IPS-18a (cell line): ENCODE results near the gene ATXN1.
"Not testable (repeated sequence)": the region's sequence is repeated elsewhere in the genome, so short reads cannot be mapped to it uniquely, and the experiment has no call there.

Source experiments
- H3K27ac ChIP-seq: one replicate; pipeline ENCODE4 v1.5.1; 2013; ENCODE audit warnings: low read length
- H3K27me3 ChIP-seq: one replicate; pipeline ENCODE4 v1.6.1; 2013; ENCODE audit warnings: mild to moderate bottlenecking, low read length; ENCODE audit not compliant: control insufficient read depth, insufficient read depth
- H3K36me3 ChIP-seq: one replicate; pipeline ENCODE4 v1.6.1; 2013; ENCODE audit warnings: low read depth, low read length; ENCODE audit not compliant: control insufficient read depth
- H3K4me1 ChIP-seq: one replicate; pipeline ENCODE4 v1.6.1; 2013; ENCODE audit warnings: low read depth, low read length; ENCODE audit not compliant: control insufficient read depth
- H3K4me3 ChIP-seq: one replicate; pipeline ENCODE4 v1.5.1; 2013; ENCODE audit warnings: low read length
- H3K9ac ChIP-seq: one replicate; pipeline ENCODE4 v1.6.1; 2013; ENCODE audit warnings: mild to moderate bottlenecking, low read length, moderate library complexity
- H3K9me3 ChIP-seq: one replicate; pipeline ENCODE4 v1.6.1; 2013; ENCODE audit warnings: low read depth, low read length; ENCODE audit not compliant: control insufficient read depth

The ATXN1 gene

GRCh38 chr6:16712255-16712930, 48.9 kb downstream of the ATXN1 start:
- no peaks in the 10 kb centered on the region for H3K9me3 ChIP-seq
- no peak overlapping the region for H3K9ac ChIP-seq
- no peaks in the 10 kb centered on the region for H3K27me3 ChIP-seq
- H3K36me3 ChIP-seq: no peaks in the 10 kb centered on the region
- H3K4me1 ChIP-seq: no peaks in the 10 kb centered on the region
- H3K27ac ChIP-seq: no peak overlapping the region
- no peak overlapping the region for H3K4me3 ChIP-seq

GRCh38 chr6:16711546-16712254, 49.6 kb downstream of the ATXN1 start:
- no peaks in the 10 kb centered on the region for H3K4me1 ChIP-seq
- H3K27ac ChIP-seq: no peak overlapping the region
- H3K9ac ChIP-seq: no peak overlapping the region
- no peak overlapping the region for H3K4me3 ChIP-seq
- no peaks in the 10 kb centered on the region for H3K27me3 ChIP-seq
- no peaks in the 10 kb centered on the region for H3K36me3 ChIP-seq
- no peaks in the 10 kb centered on the region for H3K9me3 ChIP-seq

DNA sequence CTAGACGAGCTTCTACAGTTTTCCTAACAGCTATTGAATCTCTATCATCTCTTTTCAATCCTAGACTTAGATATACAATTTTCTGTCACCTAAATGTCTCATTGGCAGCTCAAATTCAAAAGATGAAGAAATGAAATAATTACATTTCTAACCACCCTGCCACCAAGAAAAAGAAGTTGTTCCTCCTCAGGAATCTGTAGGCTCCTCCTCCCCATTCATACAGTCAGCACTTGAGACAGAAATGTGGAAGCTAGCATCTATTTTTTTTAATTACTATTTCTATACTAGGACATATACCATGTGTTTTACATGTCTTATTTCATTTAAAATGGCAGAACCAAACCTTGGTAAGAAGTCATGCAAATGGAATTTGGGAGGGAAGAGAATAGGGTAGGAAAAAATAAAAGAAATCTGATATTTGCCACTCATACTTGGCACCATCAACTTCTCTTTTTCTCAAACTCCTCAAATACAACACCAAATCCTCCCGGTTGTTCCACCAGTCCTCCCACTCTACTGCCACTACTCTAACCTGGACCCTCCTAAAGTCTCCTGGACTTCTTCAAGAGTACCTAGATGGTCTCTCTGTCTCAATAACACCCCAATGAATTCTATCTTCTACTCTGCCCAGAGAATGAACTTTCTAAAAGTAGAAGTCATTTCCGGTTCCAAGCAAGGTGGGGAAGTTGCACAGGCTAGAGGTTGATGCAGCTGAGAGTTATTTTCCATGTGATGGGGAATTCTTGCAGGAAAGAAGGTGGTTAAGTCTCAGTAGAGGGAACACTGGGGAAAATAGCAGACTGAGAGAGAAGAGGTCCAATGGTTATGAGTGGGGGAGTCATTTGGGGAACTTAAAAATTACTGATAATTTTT, 54.1 kb downstream of the ATXN1 start:
- Histone ChIP-seq H3K27ac (no peak overlapping the region), H3K4me1 (no peaks in the 10 kb centered on the region)

DNA sequence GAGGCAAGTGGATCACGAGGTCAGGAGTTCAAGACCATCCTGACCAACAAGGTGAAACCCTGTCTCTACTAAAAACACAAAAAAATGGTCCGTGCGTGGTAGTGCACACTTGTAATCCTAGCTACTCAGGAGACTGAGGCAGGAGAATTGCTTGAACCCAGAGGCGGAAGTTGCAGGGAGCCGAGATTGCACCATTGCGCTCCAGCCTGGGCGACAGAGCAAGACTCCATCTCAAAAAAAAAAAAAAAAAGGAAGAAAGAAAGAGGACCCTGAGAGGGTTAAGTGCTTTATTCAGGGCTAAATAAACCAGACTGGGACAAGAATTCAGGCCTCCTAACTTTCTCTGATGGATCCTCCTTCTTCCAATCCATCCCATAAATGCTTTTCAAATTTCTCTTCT, 54.8 kb downstream of the ATXN1 start:
- H3K9ac ChIP-seq, H3K4me3 ChIP-seq, H3K27me3 ChIP-seq, H3K27ac ChIP-seq, H3K9me3 ChIP-seq, H3K4me1 ChIP-seq, H3K36me3 ChIP-seq: not testable (repeated sequence)

More for the DNA sequence above, 54.1 kb downstream of the ATXN1 start:
- no peaks in the 10 kb centered on the region for H3K9me3 ChIP-seq
- H3K9ac ChIP-seq: no peak overlapping the region
- no peaks in the 10 kb centered on the region for H3K36me3 ChIP-seq
- H3K4me3 ChIP-seq: no peak overlapping the region
- H3K27me3 ChIP-seq: no peaks in the 10 kb centered on the region

DNA sequence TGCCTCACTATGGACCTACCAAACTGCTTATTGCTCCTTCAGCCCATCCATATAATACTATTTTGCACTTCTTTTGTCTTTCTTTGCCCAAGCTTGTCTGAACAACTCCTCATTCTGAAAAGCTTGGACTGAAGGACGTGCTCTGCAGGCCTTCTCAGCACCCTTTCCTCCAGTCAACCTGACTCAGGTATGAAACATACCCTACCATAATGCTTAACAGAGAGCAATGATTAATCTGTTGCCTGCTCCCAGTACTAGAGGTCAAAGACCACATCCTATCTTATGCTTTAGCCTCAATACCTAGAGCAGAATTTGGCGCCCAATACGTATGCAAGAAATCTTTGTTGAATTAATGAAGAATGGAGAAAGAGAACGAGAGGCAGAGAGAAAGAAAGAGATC, 55.2 kb downstream of the ATXN1 start:
- no peak overlapping the region for H3K9ac ChIP-seq
- no peaks in the 10 kb centered on the region for H3K9me3 ChIP-seq
- no peaks in the 10 kb centered on the region for H3K4me1 ChIP-seq
- H3K4me3 ChIP-seq: no peak overlapping the region
- H3K27ac ChIP-seq: no peak overlapping the region
- no peaks in the 10 kb centered on the region for H3K36me3 ChIP-seq
- no peaks in the 10 kb centered on the region for H3K27me3 ChIP-seq

- no peaks in the 10 kb centered on the region for H3K9me3 ChIP-seq
- no peak overlapping the region for H3K4me3 ChIP-seq
- no peaks in the 10 kb centered on the region for H3K36me3 ChIP-seq
- no peaks in the 10 kb centered on the region for H3K27me3 ChIP-seq
- no peaks in the 10 kb centered on the region for H3K4me1 ChIP-seq
- H3K9ac ChIP-seq: no peak overlapping the region
- no peak overlapping the region for H3K27ac ChIP-seq
Observed at GRCh38 chr6:16705081-16705993, 55.9 kb downstream of the ATXN1 start.

GRCh38 chr6:16704401-16705045, 56.7 kb downstream of the ATXN1 start:
- no peak overlapping the region for H3K4me3 ChIP-seq

DNA sequence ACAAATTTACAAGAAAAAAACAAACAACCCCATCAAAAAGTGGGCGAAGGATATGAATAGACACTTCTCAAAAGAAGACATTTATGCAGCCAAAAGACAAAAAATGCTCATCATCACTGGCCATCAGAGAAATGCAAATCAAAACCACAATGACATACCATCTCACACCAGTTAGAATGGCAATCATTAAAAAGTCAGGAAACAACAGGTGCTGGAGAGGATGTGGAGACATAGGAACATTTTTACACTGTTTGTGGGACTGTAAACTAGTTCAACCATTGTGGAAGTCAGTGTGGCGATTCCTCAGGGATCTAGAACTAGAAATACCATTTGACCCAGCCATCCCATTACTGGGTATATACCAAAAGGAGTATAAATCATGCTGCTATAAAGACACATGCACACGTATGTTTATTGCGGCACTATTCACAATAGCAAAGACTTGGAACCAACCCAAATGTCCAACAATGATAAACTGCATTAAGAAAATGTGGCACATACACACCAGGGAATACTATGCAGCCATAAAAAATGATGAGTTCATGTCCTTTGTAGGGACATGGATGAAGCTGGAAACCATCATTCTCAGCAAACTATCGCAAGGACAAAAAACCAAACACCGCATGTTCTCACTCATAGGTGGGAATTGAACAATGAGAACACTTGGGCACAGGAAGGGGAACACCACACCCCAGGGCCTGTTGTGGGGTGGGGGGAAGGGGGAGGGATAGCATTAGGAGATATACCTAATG, 58.5 kb downstream of the ATXN1 start:
- not testable (repeated sequence) for H3K4me1 ChIP-seq, H3K9ac ChIP-seq, H3K27ac ChIP-seq, H3K4me3 ChIP-seq, H3K27me3 ChIP-seq, H3K9me3 ChIP-seq, H3K36me3 ChIP-seq

More at GRCh38 chr6:16704401-16705045, 56.7 kb downstream of the ATXN1 start:
- Histone ChIP-seq H3K27me3 (no peaks in the 10 kb centered on the region), H3K27ac (no peak overlapping the region), H3K4me1 (no peaks in the 10 kb centered on the region), H3K36me3 (no peaks in the 10 kb centered on the region), H3K9ac (no peak overlapping the region), H3K9me3 (no peaks in the 10 kb centered on the region)

DNA sequence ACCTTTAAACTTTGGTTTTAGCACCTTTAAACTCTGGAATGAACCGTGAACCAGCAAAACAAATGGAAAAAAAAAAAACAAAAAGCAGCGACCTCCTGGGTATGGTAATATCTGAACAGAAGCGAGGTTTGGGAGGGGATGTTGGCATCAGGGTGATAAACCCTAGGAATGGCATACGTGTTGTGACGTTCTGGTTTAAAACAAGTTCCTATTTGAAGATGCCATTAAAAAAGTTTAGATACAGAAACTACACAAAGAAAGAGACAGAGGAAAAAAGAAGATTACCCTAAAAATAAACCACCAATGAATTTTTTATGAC, 60.4 kb downstream of the ATXN1 start:
- H3K4me1 ChIP-seq: no peaks in the 10 kb centered on the region
- H3K4me3 ChIP-seq: no peak overlapping the region
- no peak overlapping the region for H3K9ac ChIP-seq
- no peak overlapping the region for H3K27ac ChIP-seq
- no peaks in the 10 kb centered on the region for H3K27me3 ChIP-seq
- no peaks in the 10 kb centered on the region for H3K36me3 ChIP-seq
- H3K9me3 ChIP-seq: no peaks in the 10 kb centered on the region

DNA sequence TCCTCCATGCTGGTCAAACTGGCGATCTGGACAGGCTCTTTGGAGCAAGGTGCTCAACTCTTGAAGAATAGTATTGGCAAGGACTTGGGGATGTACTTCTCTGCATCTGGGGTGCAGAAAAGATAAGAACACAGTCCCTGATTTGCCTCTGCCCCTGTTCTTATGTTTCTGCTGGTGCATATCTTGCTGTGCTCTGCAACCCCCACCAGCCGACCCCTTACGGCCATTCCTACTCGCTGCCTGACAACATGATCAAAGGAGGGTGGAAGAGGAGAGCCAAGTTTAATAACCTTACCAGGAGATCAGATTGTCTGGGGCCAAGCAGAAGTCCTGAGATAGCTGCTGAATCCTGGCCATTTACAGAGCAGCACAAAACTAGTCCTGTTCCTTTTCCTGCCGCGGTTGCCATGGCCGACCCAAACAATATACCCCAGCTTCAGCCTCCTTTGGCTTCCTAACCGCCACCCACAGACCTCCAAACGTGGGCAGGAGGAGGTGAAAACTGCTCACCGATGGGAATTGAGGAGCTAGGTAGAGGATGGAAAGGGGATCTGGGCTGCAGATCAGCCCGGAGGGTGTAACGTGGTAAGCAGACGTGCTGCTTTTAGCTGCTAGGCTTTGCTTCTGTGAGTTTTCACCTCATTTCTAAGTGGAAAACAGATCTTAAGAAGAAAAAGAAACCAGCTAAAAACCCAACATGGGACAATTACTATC, 60.9 kb downstream of the ATXN1 start:
- H3K27me3 ChIP-seq: no peaks in the 10 kb centered on the region
- no peaks in the 10 kb centered on the region for H3K36me3 ChIP-seq
- no peak overlapping the region for H3K27ac ChIP-seq
- no peak overlapping the region for H3K4me3 ChIP-seq
- no peak overlapping the region for H3K9ac ChIP-seq
- H3K9me3 ChIP-seq: no peaks in the 10 kb centered on the region
- H3K4me1 ChIP-seq: no peaks in the 10 kb centered on the region
